Iris pigment epithelial cell (primary cell): ENCODE measurements around the gene CPNE5.

Experiments
- DNase-seq: peaks from one replicate; pipeline ENCODE4 v3.0.0-alpha.2; 2011; ENCODE audit warnings: low read depth

Gene CPNE5

GRCh38 chr6:36743538-36744303 lies 95.5 kb downstream of the CPNE5 start:
- DNase-seq: no peak

DNA sequence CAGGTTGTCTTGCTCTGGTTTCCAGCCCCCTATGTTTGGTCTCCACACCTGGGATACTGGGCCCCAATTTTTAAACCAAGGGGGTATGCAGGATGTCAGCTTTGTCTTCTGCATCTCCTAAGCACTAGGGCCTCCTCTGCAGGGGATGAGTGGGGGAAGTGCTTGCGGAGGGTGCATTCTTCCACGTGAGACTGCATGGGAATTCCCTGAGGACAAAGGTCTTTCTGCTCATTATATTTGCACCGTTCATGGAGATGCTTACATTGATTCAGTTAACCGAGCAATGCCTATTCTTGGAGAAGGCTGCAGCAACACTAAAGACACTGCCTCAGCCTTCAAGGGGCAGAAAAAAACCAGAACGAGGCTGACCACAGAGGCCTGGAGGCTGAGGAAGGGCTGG lies 96.2 kb downstream of the CPNE5 start:
- no peak for DNase-seq

DNA sequence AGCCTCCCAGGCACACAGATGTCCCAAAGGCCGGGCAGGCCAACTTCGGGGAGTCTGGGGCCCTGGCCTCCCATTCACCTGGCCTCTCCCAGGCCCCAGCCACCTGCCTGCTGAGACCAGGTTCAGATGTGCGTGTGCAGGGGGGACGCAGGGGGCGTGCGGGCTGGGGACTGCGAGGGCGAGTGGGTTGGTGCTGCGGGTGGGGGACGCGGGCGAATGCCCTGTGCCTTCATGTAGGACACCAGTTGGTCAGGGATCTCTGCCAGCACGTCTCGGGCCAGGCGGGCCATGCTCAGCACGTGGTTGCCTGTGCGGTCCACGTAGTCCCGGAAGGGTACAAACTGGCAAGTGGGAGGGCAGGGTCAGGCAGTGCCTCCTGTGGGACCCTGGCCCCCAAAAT lies 97.1 kb downstream of the CPNE5 start:
- no peak for DNase-seq

GRCh38 chr6:36740818-36741179 lies 98.4 kb downstream of the CPNE5 start:
- DNase-seq: no peak

DNA sequence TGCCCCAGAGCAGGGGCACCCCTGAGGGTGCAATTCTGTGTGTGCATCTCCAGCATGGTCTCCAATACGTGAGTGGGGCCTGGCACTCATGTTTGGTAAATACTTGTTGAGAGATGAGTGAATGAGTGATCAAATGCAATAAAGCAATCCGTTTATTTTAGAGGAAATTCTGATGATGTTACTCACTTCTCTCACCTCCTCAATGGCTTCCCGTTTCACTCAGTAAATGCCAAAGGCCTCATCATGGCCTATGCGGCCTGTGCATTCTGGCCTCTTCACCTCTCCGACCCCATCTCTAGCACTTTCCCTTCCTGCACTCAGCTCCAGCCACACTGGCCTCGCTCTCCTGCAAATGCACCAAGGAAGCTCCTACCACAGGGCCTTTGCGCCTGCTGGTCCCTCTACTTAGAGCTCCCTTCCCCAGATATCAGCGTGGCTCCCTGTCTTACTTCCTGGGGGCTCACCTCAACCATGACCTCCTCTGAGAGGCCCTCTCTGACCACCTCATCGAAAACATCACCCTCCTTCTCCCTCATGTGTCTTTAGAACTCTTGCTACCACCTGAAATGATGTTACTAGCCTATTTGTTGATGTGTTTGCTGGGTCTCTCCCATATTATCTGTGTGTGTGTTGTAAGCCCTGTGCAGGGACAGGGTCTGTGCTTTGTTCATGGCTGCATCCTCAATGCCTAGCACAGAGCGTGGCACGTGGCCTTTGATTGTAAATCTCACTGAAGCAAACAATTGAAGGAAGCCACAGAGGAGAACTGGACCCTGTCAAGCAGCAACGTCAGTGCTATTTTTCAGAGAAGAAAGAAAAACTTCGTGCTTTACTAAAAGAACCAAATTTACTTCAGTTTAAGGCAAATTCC lies 99.1 kb downstream of the CPNE5 start:
- peak; percentile 35 for DNase-seq

DNA sequence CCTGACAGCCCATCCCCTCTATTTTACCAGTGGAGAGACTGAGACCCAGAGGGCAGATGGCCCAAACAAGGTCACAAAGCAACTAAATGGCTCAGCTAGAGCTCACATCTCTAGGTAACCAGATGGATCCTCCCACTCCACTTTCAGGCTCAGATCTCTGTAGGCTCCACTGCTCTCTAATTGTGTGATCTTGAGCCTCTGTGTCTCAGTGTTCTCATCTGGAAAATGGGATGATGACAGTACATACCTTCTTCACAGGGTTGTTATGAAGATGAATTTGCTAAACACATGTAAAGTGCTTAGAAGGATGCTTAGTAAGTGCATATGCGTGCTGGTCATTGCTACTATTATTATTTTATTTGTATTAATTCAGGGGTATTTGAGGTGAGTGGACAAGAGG lies 101.1 kb downstream of the CPNE5 start:
- no peak for DNase-seq

DNA sequence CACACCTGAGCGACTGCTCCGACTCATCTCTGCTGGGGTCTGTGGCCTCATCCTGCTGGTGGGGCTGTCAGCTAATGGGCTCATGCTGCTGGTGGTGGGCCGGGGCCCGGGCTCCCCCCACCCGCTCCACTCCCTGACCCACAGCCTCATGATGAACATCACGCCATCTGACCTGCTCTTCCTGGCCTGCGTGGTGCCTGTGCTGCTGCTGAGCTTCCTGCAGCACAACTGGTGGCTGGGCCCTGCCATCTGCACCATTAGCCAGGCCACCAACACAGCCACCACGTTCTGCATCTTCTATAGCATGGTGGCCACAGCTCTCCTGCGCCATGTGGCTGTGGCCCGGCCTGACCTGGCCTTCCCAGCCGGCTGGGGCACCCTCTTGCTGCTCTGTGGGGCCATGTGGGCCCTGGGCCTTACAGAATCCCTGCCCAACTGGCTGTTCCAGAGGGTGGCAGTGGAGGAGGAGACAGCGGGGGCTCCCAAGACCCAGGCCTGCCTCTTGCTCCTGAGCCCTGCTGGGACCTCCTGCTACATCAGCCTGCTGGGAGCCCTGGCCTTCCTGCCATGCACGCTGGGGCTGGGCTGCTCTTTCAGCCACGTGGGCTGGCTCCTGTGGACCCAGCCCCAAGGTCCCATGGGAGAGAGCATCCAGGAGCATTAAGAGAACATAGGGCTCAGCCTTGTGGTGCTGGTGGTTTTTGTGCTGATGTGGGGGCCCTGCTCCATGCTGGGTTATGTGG lies 102.0 kb downstream of the CPNE5 start:
- DNase-seq: no peak

DNA sequence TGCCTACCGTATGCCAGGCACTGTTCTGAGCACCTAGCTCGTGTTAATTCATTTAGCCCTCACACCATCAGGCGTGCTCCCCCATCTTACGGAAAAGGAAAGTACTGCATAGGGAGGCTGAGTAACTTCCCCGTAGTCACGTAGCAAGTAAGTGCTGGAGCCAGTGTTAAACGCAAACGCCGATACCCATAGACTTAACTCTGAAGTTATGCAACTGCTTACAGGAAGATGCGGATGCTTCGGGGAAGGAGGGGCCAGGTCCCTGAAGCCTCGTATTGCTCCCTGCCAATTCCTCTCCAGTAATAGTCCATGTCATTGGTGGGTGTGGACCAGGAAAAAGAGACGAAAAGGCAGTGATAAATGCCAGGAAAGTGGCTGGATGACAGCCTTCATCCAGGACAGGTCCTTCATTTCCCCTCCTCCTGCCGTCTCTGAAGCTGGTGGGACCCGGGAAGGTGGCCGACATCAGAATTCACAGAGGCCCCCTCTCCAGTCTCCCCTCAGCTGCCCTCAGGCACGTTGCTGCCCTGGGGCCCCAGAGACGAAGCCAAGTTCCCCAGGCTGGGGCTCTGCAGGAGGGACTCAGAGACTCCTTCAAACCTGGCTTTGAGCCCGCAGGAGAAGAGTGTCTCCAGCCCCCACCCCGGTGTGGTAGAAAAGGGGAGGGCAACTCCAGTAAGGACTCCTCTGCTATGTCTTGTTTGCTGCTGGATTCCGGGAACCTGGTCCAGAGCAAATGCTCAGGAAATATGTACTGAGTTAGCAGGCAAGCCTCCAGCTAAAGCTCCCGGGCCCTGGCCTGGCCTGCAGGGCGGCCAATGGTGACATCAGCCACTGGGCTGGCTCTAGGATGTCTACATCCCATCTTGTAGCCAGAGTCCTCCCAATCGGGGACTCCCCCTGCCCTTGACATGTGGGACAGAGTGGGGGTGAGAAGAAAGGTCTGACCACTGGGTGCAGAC lies 103.9 kb downstream of the CPNE5 start:
- peak; percentile 97 for DNase-seq

GRCh38 chr6:36734486-36735060 lies 104.7 kb downstream of the CPNE5 start:
- DNase-seq: no peak

DNA sequence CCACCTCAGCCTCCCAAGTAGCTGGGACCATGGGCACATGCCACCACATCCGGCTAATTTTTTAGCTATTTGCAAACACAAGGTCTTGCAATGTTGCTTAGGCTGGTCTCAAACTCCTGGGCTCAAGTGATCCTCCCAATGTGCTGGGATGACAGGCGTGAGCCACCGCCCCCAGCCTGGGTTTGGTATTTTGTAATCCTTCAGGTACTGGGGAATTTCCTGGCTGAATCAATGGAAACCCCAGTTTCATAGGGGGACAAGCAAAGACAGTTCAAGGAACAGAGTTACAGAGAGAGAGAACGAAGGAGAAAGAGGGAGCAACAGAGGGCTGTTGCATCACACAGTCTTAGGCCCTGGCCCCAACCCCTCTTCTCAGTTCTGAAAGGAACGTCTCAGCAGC lies 105.9 kb downstream of the CPNE5 start:
- no peak for DNase-seq

DNA sequence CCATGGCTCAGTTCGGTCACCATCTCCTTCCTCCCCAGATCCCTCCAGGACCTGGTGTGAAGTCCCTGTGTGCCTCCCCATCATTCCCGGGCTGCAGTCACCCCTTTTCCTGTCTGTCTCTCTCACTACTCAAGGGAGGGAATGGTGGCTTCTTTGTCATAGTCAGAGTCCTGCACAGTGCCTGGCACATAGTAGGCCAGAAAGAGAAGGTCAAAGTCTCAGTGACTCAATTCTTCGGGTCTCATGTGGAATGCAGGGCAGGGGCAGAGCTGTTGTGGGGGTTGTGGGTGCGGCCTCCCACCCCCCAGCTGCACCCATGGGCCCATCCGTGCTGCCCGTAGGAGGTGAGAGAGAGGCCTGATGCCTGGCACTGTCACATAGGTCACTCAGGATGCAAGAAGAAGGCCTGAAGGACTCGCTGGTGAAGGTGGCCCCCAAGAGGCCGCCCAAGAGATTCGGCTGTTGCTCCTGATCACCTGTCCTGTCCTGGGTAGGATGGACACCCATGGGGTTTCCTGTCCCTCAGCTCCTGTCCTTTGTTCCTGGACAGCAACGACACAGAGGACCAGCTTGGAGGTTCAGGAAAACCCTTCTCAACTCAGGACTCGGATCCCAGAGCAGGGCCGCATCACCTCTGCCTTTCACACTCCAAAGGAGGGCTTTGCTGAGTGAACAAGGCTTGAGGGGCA lies 107.5 kb downstream of the CPNE5 start:
- DNase-seq: no peak

DNA sequence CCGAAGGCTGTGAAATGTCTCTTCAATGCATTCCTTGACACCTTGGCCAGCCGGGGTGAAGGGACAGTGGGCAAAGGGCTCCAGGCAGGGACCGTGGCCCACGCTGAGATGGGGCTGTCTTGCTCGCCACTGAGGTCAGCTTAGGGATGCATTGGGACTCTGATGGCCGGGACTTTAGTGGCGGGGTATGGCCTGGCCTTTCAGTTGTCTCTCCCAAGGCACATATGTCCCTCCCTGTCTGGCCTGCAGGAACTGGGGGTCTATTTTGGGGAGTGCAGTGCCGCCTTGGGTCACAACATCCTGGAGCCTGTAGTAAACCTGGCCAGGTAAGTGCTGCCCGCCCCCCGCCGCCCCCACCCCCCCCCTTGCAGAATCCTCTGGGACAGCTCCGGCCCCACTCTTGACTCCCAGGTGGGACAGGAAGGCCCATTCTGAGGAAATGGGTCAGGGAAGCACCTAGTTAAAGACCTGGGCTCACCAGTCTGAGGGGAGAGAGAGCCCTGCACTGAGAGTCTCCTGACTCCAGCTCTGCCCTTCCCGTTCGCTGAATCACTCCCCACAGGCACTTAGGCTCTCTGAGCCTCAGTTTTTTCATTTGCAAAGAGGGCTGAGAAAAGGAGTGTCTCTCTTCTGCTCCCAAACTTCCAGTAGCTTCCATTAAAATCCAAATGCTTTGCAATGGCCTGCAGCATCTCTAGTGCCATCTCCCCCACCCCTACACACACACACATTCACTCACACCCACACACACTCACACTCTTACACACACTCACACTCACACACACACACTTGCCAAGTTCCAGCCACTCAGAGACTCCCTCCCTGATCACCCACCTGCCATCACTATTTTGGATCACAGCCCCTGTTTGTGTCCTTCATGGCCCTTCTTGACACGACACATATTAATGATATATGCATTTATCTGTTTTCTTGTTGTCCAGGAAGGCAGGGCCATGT lies 108.5 kb downstream of the CPNE5 start:
- no peak for DNase-seq

- DNase-seq: no peak
Measured at GRCh38 chr6:36729161-36729524, 110.1 kb downstream of the CPNE5 start.

GRCh38 chr6:36728289-36729160 lies 110.7 kb downstream of the CPNE5 start:
- DNase-seq: no peak

DNA sequence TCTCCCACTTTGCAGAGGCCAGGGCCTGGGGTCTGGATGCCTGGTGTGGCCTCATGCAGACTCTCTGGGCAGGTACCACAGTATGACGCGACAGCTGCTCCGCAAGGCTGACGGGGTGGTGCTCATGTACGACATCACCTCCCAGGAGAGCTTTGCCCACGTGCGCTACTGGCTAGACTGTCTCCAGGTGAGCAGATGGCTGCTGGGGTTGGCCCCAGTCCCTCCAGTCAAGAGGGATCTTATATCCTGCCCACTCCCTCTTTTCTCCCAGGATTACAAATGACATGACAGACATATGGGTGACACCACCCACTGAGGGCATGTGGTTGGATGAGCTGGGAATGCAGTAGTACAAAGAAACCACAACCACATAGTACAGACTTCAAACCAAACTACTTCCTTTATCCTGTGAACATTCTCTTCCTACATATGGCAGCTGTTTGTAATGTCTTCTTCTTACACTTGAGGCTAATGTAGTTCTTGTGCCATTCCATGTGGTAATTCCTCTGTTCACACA lies 111.7 kb downstream of the CPNE5 start:
- peak; percentile 43 for DNase-seq

- DNase-seq: no peak
Measured at GRCh38 chr6:36725581-36725980, 113.7 kb downstream of the CPNE5 start.

DNA sequence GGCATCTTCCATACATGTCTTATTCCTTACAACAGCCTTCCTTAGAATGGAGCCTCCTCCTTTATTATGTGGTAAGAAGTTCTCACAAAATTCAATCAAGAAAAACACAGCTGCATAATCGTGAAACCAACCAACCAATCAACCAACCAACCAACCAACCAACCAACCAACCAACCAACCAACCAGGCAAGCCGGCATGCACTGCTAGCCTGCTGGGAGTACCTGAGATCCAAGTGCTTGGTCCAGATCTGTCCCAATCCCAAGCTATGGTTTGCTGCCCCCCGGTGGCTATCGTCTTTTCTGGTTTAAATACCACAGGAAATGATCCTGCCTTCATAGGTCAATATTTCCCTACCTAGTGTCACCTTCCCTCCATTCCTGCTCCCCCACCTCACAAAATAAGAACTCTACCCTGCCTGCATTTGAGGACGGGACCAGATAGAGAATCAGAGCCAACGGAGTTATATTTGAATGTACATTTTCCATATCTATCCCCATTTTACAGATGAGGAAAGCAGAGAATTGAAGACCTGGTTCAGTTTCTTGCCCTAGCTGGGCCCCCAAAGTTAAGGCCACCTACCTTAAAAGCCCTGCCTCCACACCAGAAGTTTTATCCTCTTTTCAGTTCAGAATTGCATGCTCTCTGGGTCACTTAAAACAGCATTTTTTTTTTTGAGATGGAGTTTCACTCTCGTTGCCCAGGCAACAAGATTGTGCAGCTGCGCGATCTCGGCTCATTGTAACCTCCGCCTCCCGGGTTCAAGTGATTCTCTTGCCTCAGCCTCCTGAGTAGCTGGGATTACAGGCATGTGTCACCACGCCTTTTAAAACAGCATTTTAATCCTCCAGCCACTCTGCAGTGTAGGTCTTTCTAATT lies 114.5 kb downstream of the CPNE5 start:
- DNase-seq: peak; percentile 65
